Forelimb muscle (tissue), 1 donor: ENCODE measurements around the gene HDLBP. TPM values are rescaled to one million over a fixed set of nuclear protein-coding genes. Genes with fewer than 3 reads are reported as not detected.

Experiments used
- DNase-seq: peaks from one replicate; pipeline ENCODE4 v3.0.0-alpha.2; 2013; ENCODE audit warnings: low read depth
- polyA plus RNA-seq: library from polyadenylated mRNA; unstranded; fragments of 120-200 nt; gene quantifications from one replicate; pipeline ENCODE4 v1.2.1, GENCODE V29; 2013; ENCODE audit not compliant: insufficient read length

Gene HDLBP, protein sequence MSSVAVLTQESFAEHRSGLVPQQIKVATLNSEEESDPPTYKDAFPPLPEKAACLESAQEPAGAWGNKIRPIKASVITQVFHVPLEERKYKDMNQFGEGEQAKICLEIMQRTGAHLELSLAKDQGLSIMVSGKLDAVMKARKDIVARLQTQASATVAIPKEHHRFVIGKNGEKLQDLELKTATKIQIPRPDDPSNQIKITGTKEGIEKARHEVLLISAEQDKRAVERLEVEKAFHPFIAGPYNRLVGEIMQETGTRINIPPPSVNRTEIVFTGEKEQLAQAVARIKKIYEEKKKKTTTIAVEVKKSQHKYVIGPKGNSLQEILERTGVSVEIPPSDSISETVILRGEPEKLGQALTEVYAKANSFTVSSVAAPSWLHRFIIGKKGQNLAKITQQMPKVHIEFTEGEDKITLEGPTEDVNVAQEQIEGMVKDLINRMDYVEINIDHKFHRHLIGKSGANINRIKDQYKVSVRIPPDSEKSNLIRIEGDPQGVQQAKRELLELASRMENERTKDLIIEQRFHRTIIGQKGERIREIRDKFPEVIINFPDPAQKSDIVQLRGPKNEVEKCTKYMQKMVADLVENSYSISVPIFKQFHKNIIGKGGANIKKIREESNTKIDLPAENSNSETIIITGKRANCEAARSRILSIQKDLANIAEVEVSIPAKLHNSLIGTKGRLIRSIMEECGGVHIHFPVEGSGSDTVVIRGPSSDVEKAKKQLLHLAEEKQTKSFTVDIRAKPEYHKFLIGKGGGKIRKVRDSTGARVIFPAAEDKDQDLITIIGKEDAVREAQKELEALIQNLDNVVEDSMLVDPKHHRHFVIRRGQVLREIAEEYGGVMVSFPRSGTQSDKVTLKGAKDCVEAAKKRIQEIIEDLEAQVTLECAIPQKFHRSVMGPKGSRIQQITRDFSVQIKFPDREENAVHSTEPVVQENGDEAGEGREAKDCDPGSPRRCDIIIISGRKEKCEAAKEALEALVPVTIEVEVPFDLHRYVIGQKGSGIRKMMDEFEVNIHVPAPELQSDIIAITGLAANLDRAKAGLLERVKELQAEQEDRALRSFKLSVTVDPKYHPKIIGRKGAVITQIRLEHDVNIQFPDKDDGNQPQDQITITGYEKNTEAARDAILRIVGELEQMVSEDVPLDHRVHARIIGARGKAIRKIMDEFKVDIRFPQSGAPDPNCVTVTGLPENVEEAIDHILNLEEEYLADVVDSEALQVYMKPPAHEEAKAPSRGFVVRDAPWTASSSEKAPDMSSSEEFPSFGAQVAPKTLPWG (N-terminal part only)
- 339 TPM for polyA plus RNA-seq

DNA sequence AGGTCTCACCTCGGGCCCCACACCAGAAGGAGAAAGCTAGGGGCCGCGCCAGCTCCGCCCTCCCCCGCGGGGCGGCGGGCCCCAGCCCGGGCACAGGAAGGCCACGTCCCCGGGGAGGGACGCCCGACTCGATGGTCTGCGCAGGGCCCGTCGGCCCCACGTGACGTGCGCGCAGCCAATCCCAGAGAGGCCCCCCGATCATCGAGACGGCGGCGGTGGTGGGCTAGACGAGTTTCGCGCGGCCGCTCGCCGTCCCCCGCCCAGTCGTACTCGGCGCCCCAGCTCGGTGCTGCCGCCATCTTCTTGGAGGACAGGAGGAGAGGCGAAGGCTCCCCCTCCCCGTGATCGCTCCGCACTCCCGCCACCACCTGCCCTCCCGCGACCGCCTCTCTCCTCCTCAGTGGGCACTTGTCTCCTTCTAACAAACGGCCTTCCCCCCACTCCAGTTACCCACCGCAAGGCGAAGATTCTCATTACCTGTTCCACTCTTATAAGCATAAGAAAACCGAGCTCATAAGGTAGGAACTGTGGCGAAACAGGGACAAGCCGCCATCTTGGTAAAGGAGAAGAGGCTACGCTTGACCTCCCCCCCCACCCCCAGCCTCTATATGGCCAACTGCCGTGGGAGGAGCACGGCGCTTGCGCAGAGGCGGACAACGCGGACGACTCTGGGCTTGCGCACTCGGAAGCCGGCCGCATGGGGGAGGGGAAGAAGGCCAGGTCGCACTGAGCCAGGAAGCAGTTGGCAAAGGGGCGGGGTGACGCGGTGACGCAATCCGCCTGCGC is at the start of gene HDLBP:
TSS of gene HDLBP (minus strand) at position 580 of the 786 bp plus-strand sequence. CDS start 48,803 bp downstream, outside the sequence.
- DNase-seq = peak; percentile 95

DNA sequence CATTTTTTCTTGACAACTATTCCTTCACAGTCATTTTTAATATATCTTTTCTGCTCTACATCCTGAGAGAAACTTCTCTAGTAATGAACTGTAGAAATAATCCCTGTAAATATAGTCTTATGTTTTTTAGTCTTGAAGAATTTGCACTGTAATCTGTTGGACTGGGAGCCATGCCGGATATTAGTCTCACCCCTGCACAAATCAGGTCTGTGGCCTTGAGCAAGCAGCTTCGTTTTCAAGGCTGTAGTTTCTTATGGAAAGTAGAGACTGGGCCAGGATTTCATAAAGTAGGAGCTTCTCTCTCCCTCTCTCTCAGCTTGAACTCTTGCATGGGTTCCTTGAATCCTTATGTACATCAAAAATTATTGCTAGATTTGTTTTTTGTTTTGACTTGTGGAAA is 49.3 kb upstream of the HDLBP start:
- no peak for DNase-seq

DNA sequence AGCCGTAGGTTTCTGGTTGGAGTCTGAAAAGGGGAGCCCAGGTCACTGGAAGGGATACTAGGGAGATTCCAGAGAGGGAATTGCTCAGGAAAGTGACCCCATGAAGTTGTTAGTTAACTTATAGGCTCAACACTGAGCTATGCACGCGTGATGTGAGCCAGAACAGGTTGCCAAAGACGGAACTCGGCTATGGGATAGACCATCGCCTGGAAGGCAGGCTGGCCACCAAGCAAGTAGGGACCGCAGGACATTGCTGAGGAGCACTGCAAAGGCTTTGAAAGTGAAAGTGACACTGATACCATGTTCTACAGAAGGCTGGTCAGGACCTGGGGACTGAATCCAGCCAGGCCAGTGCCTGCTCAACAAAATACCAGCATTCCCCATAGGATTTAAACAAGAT is 48.0 kb upstream of the HDLBP start:
- DNase-seq = no peak

DNA sequence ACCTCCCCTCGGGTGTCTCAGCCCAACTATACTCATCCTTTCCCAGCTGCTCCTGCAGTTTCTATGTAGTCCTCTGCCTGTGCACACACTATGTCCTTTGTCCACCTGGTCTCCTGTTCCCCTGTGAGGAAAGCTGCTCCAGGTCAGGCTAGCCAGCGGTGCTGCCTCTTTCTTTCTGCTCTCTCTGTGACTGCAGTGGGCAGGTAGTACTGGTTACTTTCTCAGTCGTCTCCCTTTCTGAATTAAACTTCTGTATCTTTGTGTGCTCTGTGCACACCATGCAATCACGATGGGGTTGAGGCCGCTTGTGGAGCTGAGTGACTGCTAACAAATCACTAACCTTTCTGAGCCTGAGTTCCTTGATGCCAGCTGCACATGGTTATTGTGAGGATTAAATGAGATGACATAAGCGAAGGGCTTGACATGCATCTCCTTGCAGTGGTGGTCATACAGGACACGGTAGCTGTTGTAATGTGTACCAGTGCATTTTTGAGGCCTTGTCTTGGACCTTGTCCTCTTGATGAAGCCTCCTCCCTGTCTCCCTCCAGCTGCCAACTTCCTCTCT is 44.1 kb upstream of the HDLBP start:
- no peak for DNase-seq

DNA sequence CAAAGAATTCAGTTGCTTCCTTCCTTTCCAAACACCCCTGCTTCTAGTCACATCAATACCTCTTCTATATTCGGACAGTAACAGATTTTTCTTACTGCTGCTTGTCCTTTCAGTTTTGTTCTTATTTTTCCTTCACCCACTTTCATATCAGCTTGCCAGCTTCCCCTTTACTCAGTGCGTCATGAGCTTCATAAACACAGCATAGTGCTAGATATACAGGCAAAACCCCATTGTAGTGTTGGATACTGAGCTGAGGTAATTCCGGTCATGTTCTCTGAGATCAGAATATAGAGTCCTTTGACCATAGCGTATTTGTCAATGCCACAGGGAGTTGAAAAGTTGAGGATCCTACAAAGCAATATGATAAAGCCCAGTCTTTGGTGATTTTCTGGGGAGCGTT is 43.0 kb upstream of the HDLBP start:
- DNase-seq = no peak

DNA sequence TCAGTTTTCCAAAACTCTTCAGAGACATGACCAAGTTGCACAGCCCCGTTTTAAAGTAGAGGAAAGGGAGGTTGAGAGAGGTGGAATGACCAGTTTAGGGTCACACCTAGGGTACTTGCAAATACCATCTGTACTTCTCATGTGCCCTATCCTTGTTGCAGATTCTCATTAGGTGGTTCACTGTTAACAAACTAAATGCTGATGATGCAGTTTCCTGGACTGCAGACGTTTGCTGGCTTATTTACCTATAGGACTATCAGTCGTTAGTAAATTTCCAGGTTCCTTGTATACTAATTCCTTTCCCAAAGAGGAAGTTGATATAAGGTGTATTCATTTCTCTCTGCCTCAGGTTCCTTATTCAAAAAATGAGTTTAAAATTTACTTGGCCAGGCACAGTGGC is 42.1 kb upstream of the HDLBP start:
- DNase-seq = no peak

DNA sequence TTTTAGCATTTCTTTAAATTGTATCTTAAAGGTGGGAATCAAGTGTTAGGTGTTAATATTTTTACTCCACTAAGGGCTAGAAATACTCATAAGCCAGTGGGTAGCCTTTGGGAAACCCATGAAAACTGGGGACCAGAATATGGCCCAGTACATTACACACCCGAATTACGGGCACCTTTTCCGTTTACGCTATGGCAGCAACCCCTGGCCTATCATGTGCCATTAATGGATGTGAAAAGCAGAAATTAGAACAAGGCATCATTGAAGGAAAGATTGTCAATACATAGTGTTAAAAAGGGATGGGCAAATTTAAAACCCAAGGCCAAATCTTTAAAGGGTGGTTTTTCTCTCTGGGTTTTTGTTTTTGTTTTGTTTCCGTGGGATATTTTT is 41.4 kb upstream of the HDLBP start:
- DNase-seq = no peak

DNA sequence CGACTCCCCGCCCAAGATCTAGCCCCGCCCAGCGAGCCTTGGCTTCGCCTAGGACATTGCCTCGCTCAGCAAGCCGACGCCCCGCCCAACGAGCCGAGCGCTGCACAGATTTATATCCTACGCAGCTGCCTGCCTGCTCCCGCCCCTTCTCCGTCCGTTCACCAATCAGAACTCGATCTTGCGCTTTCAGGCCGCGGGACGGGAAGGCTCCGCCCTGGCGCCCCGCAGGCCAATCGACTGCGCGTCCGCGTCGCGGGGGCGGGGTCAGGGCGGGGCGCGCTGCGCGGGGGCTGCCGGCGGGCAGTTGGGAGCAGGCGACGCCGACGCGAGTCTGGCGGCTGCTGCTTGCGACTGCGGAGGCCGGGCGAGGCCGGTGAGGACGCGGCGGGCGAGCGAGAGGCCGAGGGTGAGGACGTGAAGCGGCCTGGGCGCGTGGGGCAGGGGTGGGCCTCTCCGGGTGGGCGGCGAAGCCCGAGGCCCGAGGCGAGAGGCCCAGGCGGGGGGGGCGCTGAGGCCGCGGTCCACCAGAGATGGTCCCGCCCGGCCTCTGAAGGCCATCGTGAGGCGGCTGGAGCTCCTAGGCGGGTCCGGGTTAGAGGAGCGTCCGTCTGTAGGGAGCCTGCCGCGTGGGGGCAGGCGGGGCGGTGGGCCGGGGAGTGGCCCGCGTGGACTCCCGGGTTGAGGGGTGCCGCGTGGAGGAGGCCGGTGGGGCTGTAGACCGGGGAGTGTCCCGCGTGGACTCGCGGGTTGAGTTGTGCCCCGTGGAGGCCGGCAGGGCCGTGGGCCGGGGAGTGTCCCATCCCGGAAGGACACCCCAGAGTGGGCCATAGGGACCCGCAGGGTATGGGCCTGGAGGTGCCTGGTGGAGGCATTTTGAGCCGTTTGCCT is 40.8 kb upstream of the HDLBP start, which contains the start of gene FARP2:
TSS of gene FARP2 (plus strand) at position 303 of the 888 bp plus-strand sequence. CDS start 16,823 bp downstream, outside the sequence.
- peak; percentile 95 for DNase-seq

DNA sequence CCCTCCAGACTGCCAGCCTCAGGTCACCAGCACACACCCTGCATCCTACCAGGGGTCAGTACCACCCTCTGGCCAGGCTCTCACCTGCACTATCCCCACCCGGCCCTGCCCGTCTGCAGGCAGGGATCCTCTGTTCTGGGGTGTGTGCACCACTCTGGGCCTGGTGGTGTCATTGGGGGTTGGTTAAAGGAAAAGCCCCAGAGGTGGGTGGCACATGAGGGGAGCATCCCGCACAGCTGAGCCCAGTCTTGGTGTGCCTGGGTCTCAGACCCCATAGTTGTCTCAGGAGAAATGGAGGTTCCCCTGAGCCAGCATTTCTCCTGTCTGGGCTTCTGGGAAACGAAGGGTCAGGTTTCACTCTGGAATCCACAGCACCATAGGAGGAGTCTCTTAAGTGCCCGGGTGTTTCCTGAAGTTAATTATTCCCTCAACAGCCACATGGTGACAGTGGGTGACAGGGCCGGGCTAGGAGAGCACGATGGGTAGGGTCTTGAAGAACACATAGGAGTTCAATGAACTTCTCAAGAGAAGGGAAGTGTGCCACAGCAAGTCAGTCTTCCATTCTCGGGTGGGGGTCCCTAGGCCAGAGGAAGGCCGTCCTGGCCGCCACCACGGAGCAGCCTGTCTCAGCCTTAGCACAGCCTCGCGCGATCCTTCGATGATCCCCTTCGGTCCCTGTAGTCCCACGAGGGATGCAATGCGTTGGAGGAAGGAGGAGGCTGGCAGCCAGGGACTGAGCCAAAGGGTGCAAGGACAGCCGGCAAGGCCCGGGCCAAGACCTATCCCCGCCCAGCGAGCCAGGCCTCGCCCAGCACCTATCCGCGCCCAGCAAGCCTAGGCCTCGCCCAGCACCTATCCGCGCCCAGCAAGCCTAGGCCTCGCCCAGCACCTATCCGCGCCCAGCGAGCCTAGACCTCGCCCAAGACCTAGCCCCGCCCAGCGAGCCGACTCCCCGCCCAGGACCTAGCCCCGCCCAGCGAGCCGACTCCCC is 39.5 kb upstream of the HDLBP start:
- DNase-seq = no peak

DNA sequence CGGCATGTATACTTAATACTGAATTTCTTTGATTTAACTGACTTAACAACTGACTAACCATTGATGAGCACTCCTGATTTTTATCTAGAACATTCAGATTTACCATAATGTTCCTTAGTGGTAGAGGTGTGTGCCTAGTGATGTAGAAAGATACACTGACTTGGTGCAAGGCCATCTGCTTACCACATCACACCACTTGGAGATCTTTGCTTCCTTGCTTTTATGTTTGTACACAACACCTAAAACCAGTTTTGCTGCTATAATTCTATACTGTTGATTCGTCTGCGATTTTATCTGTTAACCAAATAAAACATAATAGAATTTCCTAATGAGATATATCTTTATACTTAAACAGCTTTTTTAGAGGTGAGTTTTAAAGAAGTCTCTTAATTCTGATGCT is 36.8 kb upstream of the HDLBP start:
- no peak for DNase-seq

DNA sequence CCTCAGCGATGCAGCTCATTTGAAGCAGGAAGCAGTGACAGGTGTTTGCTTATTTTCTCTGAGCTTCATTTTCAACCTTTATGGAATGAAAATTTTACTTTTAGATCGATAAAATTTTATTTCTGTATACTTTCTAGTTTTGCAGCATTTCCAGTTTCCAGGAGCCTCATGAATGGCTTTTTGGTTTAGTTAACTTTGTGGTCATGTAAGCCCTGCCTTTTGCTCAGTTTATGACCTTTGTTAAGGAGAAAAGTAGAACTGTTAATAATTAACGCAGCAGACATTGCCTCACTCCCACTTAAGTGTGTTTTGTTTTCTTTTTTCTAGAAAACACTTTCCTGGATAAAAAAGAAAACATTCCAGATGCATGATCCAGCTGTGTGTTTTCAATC is 36.2 kb upstream of the HDLBP start:
- no peak for DNase-seq

DNA sequence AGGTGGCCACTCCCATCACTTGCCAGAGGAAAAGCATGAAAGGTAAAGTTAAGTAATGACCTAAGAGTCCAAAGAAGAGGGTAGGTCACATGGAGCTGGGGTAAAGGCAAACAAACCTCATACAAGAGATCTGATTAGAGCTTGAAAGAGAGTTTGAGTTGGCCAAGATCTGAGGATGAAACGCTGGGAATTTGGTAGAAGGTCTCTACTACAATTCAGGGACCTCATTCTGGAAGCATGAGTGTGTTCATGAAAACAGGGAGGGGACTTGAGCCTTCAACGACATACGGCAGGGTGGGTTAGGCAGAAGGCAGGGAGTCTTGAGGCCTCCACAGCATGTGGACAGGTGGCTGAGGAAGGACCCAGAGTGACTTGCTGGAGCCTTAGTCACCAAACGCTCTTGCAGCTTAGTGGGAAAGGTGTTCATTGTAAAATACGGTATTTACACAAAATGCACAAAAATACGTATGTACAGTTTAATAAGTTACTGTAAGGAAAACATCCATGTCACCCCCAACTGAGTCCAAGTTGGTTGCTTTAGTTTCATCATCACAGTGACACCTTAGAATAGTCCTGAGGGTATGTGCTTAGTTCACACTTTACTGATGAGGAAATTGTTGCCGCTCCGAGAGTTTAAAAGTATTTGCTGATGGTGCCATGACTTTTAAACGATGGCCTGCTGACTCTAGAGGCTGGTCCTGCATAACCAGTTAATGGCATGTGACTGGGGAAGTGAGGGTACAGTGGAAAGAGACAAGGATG is 35.6 kb upstream of the HDLBP start:
- no peak for DNase-seq

DNA sequence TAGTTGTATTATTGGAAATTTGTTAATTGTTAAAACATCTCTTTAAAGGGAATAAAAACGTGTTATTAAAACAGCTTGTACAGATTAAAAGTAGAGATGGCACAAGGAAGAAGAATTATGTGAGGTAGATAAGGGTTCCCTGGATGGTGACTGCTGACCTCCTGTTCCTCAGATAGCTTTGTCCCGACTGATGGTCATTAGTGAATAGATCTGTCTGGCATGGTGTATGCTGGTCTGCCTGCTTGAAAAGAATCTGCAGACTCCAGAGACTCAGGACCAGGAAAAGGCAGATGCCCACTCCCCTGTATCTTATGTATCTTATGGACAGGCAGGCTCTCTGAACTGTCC is 35.0 kb upstream of the HDLBP start:
- no peak for DNase-seq

DNA sequence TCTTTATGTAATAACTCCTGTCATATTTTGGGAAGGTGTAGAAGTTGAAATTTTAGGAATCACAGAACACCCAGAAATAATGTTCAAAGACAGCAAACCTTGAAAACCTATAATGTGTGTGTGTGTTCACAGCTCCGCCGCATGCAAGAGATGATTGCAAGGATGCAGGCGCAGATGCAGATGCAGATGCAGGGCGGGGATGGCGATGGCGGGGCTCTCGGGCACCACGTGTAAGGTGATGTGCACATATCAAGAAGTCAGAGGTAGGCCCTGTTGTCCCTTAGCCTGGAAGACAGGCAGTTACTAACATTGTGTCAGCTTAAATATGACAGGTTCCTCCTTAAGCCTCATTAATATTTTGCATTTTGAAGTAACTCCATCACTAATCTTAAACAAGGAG is 34.5 kb upstream of the HDLBP start:
- DNase-seq = no peak

DNA sequence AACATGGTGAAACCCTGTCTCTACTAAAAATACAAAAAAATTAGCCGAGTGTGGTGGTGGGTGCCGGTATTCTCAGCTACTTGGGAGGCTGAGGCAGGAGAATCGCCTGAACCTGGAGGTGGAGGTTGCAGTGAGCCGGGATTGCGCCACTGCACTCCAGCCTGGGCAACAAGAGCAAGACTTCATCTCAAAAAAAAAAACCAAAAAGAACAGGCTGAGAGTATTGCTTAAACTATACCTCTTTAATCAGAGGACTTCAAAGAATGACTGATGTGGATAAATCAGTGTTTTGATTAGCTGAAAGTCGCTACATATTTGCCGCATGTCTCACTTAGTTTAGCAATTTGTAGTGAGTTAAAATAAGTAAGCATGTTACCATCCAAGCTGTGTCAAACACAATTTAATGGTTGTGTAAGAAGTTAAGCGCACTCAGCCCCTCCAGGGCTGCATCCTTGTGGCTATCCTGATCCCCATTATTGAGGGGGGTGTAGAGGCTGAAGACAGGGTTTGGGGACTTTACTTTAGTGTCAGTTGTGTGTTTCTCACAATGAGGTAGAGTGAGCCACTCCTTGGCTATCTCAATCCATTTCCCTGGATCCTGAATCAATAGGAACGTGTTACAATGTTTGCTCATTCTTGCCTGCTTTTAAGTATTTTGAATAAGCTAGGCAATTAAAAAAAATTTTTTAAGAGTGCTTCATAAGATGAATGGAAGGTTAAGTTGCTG is 29.6 kb upstream of the HDLBP start:
- no peak for DNase-seq

DNA sequence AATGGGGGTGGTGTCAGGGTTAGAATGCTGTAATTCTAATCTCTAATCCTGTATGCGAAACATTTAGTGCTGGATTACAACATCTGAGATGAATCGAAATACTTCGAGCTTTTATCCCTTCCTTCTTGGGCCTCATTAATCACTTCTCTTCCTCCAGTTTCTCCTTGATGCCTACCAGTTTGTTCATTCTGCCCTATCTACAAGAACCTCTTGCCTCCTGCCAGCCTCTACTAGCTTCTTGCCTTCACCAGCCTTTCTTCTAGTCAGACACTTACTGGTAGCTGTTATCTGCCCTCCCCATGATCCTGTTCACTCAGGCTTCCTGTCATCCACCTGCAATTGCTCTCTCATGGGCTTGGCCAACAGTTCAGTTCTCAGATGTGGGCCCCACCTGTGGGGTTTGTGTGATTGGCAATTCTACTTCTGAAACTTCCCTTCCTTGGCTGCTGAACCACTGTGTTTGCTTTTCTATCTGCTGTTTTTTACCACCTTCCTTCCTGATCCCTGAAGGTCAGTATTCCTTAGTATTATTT is 25.2 kb upstream of the HDLBP start:
- DNase-seq = no peak
